ENCODE data around the gene LRG1. TPM values are rescaled to one million over a fixed set of nuclear protein-coding genes. Genes with fewer than 3 reads are reported as not detected.

LRG1 gene
- total and polyA plus RNA-seq, 4 donors: 14.4 to 56.7 (median 15.6) TPM

DNA sequence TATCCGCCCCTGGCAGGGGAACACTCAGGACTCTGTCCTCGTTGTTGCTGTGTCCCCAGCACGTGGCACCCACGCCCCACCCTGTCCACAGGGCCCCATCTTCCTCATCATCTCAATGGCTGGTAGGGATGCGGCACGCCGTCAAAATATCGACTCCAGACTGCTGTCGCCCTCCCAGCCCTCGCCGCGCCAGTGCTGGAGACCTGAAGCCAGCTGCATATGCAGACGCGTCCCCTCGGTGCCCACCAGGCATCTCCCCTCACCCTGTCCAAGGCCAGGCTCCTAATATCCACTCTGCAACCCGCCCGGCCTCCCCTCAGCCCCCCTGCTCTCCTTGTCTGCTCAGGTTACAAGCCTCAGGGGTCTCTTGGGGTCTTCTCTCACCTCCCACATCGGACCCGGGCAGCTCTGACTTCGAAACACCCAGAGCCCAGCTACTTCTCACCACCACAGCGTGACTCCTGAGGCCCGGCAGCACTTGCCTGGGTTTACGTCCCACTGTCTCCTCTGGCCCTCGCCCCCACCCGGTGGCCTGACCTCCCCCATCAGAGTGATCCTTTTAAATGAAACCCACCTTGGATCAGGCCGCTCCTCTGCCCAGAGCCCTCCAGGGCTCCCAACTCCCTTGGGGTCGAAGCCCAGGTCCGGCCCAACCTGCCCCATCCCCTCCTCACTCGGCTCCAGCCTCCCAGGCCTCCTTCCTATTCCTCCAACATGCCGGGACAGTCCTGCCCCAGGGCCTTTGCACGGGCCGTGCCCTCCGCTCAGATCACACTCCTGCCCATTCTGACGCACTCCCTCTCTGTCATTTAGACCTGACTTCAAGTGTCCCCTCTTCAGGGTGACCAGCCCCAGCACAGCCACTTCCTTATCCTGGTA, 34.0 kb downstream of the LRG1 start:
- ATAC-seq (ENCODE audit: insufficient read depth, low FRiP score) (no peak), DNase-seq (no peak)
- H3K9ac ChIP-seq (ENCODE audit: insufficient read depth in 1 of 2, low read length in 2 of 2): no peak overlapping the region
- no peaks in the 10 kb centered on the region for H3K9me3 ChIP-seq (ENCODE audit: control insufficient read depth in 4 of 4, insufficient read depth in 3 of 4, low read length in 3 of 4)
- 95 to 96% methylated on average over 34 of the region's 34 CpGs for WGBS, 2 donors
- H3K27me3 ChIP-seq (ENCODE audit: control insufficient read depth in 3 of 3, insufficient read depth in 3 of 3, low read length in 2 of 3): no peaks in the 10 kb centered on the region
- no peak overlapping the region for H3K27ac ChIP-seq (ENCODE audit: low read depth in 1 of 2, low read length in 1 of 2)
- H3K4me3 ChIP-seq: no peak overlapping the region
- TF ChIP-seq, protein P1, sequence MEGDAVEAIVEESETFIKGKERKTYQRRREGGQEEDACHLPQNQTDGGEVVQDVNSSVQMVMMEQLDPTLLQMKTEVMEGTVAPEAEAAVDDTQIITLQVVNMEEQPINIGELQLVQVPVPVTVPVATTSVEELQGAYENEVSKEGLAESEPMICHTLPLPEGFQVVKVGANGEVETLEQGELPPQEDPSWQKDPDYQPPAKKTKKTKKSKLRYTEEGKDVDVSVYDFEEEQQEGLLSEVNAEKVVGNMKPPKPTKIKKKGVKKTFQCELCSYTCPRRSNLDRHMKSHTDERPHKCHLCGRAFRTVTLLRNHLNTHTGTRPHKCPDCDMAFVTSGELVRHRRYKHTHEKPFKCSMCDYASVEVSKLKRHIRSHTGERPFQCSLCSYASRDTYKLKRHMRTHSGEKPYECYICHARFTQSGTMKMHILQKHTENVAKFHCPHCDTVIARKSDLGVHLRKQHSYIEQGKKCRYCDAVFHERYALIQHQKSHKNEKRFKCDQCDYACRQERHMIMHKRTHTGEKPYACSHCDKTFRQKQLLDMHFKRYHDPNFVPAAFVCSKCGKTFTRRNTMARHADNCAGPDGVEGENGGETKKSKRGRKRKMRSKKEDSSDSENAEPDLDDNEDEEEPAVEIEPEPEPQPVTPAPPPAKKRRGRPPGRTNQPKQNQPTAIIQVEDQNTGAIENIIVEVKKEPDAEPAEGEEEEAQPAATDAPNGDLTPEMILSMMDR (IDR thresholded peaks at IDR 0.05; ENCODE audit: control extremely low read depth, extremely low read depth): no peak
- no peaks in the 10 kb centered on the region for H3K4me1 ChIP-seq (ENCODE audit: control insufficient read depth in 5 of 5, insufficient read depth in 5 of 5, low read length in 5 of 5)
- H3K36me3 ChIP-seq (ENCODE audit: control insufficient read depth in 4 of 4, insufficient read depth in 4 of 4, low read length in 4 of 4): peaks cover 0 to 43% (median 4%) of the 10 kb centered on the region in 4 donors

DNA sequence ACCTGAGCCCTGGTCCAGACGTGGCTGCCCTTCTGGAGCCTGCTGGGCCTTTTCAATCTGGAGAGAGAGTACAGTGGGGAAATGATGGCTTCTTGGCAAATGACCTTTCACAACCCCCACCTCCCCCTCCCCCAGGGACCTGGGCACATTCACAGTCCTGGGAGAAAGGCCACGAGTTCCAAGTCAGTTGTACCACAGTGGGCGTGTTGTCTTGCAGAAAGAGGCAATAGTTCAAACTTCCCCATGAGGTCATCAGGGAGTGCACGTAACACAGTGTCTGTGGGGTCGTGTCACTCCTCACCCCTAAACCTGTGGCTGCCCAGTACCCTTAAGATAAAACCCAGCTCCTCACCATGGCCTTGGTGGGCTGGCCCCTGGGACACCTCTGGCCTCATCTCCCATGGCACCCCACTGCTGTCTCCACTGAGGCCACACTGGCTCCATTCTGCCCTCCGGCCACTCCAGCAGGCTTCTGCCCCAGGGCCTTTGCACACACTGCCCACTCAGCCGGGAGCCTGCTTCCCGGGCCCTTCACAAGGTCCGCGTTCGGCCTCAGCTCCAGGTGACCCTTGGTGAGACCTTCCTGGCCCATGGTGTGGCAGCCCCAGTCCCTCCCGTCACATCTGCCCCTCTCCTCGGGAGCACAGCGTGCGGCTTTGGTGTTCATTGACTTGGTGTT, 34.8 kb downstream of the LRG1 start:
- Histone ChIP-seq H3K36me3 (ENCODE audit: control insufficient read depth in 4 of 4, insufficient read depth in 4 of 4, low read length in 4 of 4) (peaks cover 0 to 46% (median 6%) of the 10 kb centered on the region in 4 donors), H3K27ac (ENCODE audit: low read depth in 1 of 2, low read length in 1 of 2) (no peak overlapping the region), H3K9ac (ENCODE audit: insufficient read depth in 1 of 2, low read length in 2 of 2) (no peak overlapping the region), H3K27me3 (ENCODE audit: control insufficient read depth in 3 of 3, insufficient read depth in 3 of 3, low read length in 2 of 3) (no peaks in the 10 kb centered on the region), H3K4me1 (ENCODE audit: control insufficient read depth in 5 of 5, insufficient read depth in 5 of 5, low read length in 5 of 5) (no peaks in the 10 kb centered on the region), H3K9me3 (ENCODE audit: control insufficient read depth in 4 of 4, insufficient read depth in 3 of 4, low read length in 3 of 4) (no peaks in the 10 kb centered on the region), H3K4me3 (no peak overlapping the region)
- ATAC-seq (ENCODE audit: insufficient read depth, low FRiP score): no peak
- WGBS, 2 donors: 78 to 82% methylated on average over 15 of the region's 15 CpGs
- TF ChIP-seq, protein P1 (IDR thresholded peaks at IDR 0.05; ENCODE audit: control extremely low read depth, extremely low read depth): no peak
- no peak for DNase-seq

DNA sequence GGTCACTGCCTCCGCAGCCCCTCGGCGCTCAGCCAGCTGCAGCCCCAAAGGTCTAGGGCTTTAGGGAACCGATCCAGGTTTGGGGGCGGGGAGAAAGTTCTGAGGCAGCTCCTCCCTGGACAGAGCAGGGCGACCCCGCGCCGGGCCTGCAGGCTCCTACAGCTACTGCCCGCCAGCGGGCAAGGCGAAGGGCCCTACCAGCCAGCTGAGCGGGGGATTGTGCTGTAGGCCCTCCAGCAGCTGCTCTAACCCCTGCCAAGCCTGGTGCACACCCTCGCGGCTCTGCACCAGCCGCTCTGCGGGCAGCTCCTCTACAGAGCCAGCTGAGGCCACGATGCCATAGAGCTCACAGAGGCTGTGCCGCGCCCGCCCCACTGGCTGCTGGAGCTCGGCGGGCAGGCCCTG, 35.5 kb downstream of the LRG1 start:
- Histone ChIP-seq H3K4me3 (no peak overlapping the region), H3K9me3 (ENCODE audit: control insufficient read depth in 4 of 4, insufficient read depth in 3 of 4, low read length in 3 of 4) (no peaks in the 10 kb centered on the region), H3K36me3 (ENCODE audit: control insufficient read depth in 4 of 4, insufficient read depth in 4 of 4, low read length in 4 of 4) (peaks cover 0 to 53% (median 6%) of the 10 kb centered on the region in 4 donors), H3K9ac (ENCODE audit: insufficient read depth in 1 of 2, low read length in 2 of 2) (no peak overlapping the region), H3K27me3 (ENCODE audit: control insufficient read depth in 3 of 3, insufficient read depth in 3 of 3, low read length in 2 of 3) (no peaks in the 10 kb centered on the region), H3K27ac (ENCODE audit: low read depth in 1 of 2, low read length in 1 of 2) (no peak overlapping the region), H3K4me1 (ENCODE audit: control insufficient read depth in 5 of 5, insufficient read depth in 5 of 5, low read length in 5 of 5) (no peaks in the 10 kb centered on the region)
- no peak for DNase-seq
- WGBS, 2 donors: 94% methylated on average over 23 of the region's 23 CpGs
- no peak for ATAC-seq (ENCODE audit: insufficient read depth, low FRiP score)
- TF ChIP-seq, protein P1 (IDR thresholded peaks at IDR 0.05; ENCODE audit: control extremely low read depth, extremely low read depth): no peak

Data from lung (tissue), 12 donors.